Measurements from ENCODE around the gene RCSD1.

The RCSD1 gene

DNA sequence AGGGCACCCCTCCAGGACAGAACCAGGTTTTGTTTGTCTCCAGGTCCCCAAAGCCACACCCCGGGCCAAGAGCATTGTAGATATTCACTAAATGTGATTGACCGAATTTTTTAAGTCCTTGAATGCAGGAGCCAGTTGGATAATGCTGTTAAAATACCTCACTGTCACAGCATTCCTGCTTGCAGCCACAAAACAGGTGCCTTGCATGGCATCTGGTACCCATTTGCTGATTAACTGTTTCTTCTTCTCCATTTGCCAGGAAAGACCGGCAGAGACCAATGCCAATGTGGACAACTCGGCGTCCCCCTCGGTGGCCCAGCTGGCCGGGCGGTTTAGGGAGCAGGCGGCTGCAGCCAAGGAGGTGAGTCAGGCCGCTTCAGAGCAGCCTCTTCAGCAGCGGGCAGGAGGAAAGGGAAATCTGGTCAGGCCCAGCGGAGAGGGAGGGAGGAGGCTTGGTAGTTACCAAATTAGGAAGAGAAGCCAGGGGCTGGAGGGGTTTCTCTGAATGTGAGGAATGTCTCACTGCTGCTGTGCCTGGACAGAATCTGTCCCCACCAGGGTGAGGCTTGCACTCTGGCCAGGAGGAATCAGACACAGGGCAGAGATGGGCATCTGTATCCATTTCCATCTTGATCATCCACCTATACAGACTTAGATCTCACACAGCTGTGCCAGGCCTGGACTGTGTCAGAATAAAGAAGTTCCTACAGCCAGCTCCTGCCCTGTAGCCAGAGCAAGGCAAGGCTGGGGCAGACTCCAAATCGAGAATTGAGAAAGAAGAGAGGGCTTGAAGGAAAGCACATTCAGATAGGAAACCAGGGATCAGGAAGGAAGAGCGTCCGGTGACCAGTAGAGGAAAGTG lies 53.8 kb downstream of the RCSD1 start:
- no peak for DNase-seq (ENCODE audit: low read depth)
- TF ChIP-seq, protein P1, sequence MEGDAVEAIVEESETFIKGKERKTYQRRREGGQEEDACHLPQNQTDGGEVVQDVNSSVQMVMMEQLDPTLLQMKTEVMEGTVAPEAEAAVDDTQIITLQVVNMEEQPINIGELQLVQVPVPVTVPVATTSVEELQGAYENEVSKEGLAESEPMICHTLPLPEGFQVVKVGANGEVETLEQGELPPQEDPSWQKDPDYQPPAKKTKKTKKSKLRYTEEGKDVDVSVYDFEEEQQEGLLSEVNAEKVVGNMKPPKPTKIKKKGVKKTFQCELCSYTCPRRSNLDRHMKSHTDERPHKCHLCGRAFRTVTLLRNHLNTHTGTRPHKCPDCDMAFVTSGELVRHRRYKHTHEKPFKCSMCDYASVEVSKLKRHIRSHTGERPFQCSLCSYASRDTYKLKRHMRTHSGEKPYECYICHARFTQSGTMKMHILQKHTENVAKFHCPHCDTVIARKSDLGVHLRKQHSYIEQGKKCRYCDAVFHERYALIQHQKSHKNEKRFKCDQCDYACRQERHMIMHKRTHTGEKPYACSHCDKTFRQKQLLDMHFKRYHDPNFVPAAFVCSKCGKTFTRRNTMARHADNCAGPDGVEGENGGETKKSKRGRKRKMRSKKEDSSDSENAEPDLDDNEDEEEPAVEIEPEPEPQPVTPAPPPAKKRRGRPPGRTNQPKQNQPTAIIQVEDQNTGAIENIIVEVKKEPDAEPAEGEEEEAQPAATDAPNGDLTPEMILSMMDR (IDR thresholded peaks at IDR 0.05; ENCODE audit: low read depth, low read length), result no peak
- no peak for TF ChIP-seq MYC (IDR thresholded peaks at IDR 0.05; ENCODE audit: low read depth, low read length)
- TF ChIP-seq, protein P2, sequence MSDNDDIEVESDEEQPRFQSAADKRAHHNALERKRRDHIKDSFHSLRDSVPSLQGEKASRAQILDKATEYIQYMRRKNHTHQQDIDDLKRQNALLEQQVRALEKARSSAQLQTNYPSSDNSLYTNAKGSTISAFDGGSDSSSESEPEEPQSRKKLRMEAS (IDR thresholded peaks at IDR 0.05; ENCODE audit: low read depth, low read length), result no peak
- no peak for TF ChIP-seq POLR2A (IDR thresholded peaks at IDR 0.05; ENCODE audit: extremely low read depth, insufficient read length)
- H3K4me3 ChIP-seq (ENCODE audit: low read depth, low read length), result no peak overlapping the region

DNA sequence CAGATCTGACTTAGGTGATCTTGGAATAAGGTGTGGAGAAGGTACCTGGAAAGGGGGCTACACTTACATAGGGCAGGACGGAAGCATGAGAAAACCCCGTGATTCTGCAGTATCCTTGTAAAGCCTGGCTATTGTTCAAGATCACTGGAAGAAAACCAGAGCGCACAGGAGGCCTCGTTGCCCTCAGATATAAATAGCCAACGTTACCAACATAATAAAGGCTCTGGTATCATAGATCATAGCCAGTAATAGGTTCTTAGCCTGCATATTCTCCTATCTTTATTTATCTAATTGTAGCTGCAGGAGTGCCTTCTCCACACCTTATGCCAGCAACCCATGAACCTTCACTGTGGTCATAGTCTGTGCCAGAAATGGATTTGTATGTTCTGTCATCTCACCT lies 55.8 kb downstream of the RCSD1 start:
- H3K4me3 ChIP-seq (ENCODE audit: low read depth, low read length), result no peak overlapping the region
- no peak for DNase-seq (ENCODE audit: low read depth)
- TF ChIP-seq, protein P2 (IDR thresholded peaks at IDR 0.05; ENCODE audit: low read depth, low read length), result no peak
- TF ChIP-seq MYC (IDR thresholded peaks at IDR 0.05; ENCODE audit: low read depth, low read length), result no peak
- no peak for TF ChIP-seq POLR2A (IDR thresholded peaks at IDR 0.05; ENCODE audit: extremely low read depth, insufficient read length)
- TF ChIP-seq, protein P1 (IDR thresholded peaks at IDR 0.05; ENCODE audit: low read depth, low read length), result no peak

DNA sequence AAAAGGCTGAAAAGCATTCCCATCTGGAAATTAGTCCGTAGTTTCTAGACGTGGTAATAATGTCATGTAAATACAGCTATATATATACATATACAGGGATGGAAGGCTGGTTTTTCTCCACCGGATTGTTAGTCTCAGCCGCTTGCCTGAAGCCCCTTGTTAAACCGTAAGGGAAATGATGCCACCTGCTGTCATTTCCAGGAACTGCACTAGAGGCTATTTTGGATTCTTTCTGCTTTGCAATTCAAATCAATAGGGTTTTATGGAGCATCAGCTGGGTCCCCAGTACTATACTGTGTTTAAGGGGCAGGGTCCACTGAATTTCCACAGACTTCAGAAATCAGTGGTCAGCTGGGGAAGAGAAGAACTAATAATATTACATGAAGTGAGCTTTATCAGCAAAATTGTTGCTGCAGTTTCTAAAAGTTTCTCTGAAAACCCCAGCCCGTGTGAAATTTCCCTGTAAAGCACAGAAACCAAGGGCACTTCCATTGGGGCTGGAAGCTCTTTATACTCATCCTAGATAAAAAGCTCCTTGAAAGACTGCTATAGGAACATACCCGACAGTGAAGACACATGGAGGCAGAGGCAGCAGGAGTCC lies 58.0 kb downstream of the RCSD1 start:
- peak; percentile 81 for DNase-seq (ENCODE audit: low read depth)
- no peak overlapping the region for H3K4me3 ChIP-seq (ENCODE audit: low read depth, low read length)
- TF ChIP-seq POLR2A (IDR thresholded peaks at IDR 0.05; ENCODE audit: extremely low read depth, insufficient read length), result no peak
- TF ChIP-seq, protein P1 (IDR thresholded peaks at IDR 0.05; ENCODE audit: low read depth, low read length), result peak; percentile 85
- no peak for TF ChIP-seq MYC (IDR thresholded peaks at IDR 0.05; ENCODE audit: low read depth, low read length)

DNA sequence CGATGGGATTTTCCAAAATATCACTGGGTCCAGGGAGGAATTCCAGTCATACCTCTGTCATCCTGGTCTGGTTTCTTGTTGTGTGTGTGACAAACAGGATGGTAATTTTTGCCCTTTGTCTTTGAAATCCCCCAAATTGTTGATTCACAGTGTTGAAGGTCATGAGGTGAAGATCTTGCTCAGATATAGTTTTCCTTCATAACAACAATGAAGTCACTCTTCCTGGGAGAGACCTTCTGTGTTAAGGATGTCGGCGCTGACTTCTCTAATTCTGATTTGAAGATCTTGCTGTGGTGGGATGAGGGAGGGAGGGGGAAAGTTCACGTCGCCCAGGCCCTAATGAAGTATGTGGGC lies 59.5 kb downstream of the RCSD1 start:
- no peak overlapping the region for H3K4me3 ChIP-seq (ENCODE audit: low read depth, low read length)
- no peak for TF ChIP-seq MYC (IDR thresholded peaks at IDR 0.05; ENCODE audit: low read depth, low read length)
- no peak for TF ChIP-seq POLR2A (IDR thresholded peaks at IDR 0.05; ENCODE audit: extremely low read depth, insufficient read length)
- TF ChIP-seq, protein P1 (IDR thresholded peaks at IDR 0.05; ENCODE audit: low read depth, low read length), result no peak
- TF ChIP-seq, protein P2 (IDR thresholded peaks at IDR 0.05; ENCODE audit: low read depth, low read length), result no peak
- DNase-seq (ENCODE audit: low read depth), result no peak

DNA sequence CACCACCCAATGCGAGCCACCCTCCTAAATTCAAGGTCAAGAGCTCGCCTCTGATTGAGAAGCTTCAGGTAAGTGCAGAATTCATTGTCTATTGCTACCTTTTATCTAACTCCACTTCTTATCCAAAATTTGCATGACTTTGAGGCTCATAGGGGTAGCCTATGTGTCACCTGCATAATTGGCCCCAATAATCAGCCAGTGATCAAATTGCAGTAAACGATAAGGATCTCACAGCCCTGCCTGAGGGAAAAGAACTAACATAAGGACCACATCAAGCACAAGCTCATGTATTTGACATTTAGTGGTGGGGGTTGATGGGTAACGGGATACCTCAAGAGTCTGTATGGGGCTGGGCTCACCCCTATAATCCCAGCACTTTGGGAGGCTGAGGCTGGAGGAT lies 60.0 kb downstream of the RCSD1 start:
- TF ChIP-seq, protein P1 (IDR thresholded peaks at IDR 0.05; ENCODE audit: low read depth, low read length), result no peak
- TF ChIP-seq, protein P2 (IDR thresholded peaks at IDR 0.05; ENCODE audit: low read depth, low read length), result no peak
- TF ChIP-seq POLR2A (IDR thresholded peaks at IDR 0.05; ENCODE audit: extremely low read depth, insufficient read length) (no peak), MYC (IDR thresholded peaks at IDR 0.05; ENCODE audit: low read depth, low read length) (no peak)
- DNase-seq (ENCODE audit: low read depth), result no peak
- no peak overlapping the region for H3K4me3 ChIP-seq (ENCODE audit: low read depth, low read length)

All from NB4 (cell line).